ENCODE results near the gene EXOC4.

DNA sequence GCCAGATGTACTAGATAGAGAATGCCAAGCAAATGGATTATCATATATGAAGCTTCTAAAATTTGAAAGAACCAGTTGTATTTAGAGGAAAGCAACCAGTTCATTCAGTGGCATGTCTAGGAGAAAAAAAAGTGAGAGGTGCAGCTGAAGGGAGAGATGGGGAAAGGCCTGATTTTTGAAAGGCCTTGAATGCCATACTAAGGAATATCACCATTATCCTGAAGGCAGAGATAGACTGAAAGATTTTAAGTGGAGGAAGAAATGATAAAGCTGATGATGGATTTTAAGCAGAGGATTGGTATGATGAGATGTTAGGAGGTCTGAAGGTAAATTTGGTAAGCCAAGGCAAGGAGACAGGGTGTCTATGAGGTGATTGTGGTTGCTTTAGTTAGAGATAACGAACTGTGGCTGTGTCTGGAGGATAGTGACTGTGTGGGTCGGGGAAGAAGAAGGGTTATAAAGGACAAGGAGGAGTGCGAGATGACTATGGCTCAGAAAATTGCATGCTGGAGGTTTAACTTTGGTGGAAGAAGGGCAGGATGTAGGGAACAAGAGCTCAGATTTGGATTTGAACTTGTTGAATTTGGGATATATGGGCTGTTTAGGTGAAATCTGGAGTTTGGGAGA lies 330.8 kb downstream of the EXOC4 start:
- no peak for TF ChIP-seq EZH2phosphoT487 (IDR thresholded peaks at IDR 0.05; ENCODE audit: insufficient read depth, low read depth)
- no peak for TF ChIP-seq EZH2 (IDR thresholded peaks at IDR 0.05; ENCODE audit: insufficient read depth, poor library complexity, severe bottlenecking)
